ENCODE results near the gene MPDZ.

Gene MPDZ

GRCh38 chr9:13279284-13280141 lies at the start of gene MPDZ:
MPDZ (minus strand) TSS chr9:13279692; CDS start chr9:13250315, 29,377 bp downstream.
- H3K9ac ChIP-seq (ENCODE audit: low read length): no peak within 1 kb of the TSS
- no peak within 1 kb of the TSS for H3K4me2 ChIP-seq (ENCODE audit: low read length)
- no peak within 1 kb of the TSS for H3K27ac ChIP-seq (ENCODE audit: low read length)
- no peaks in the 10 kb centered on the region for H4K20me1 ChIP-seq (ENCODE audit: insufficient read depth, low read length)
- no peak within 1 kb of the TSS for H2AFZ ChIP-seq (ENCODE audit: low read depth, low read length)
- H3K4me3 ChIP-seq (ENCODE audit: low read length): no peak within 1 kb of the TSS
- no peaks in the 10 kb centered on the region for H3K27me3 ChIP-seq (ENCODE audit: low read depth, low read length)
- H3K36me3 ChIP-seq (replicated peaks; ENCODE audit: low read depth, low read length): no peaks in the 10 kb centered on the region
- H3K9me3 ChIP-seq (ENCODE audit: insufficient read depth, low read length): no peaks in the 10 kb centered on the region
- TF ChIP-seq CTCF (IDR thresholded peaks at IDR 0.05; ENCODE audit: low read depth, low read length): no peak
- no peak for TF ChIP-seq EZH2phosphoT487 (IDR thresholded peaks at IDR 0.05; ENCODE audit: low read depth)
- H3K79me2 ChIP-seq (ENCODE audit: low read length): no peaks in the 10 kb centered on the region
- no peaks in the 10 kb centered on the region for H3K4me1 ChIP-seq (ENCODE audit: low read length)

- H3K27ac ChIP-seq (ENCODE audit: low read length): no peak overlapping the region
- no peaks in the 10 kb centered on the region for H3K79me2 ChIP-seq (ENCODE audit: low read length)
These were observed 45.5 kb upstream of the MPDZ start for GRCh38 chr9:13324988-13325387.

GRCh38 chr9:13322828-13323550 lies 43.5 kb upstream of the MPDZ start:
- Histone ChIP-seq H4K20me1 (ENCODE audit: insufficient read depth, low read length) (no peaks in the 10 kb centered on the region), H3K4me3 (ENCODE audit: low read length) (no peak overlapping the region), H3K27ac (ENCODE audit: low read length) (no peak overlapping the region), H3K4me1 (ENCODE audit: low read length) (no peaks in the 10 kb centered on the region), H3K9ac (ENCODE audit: low read length) (no peak overlapping the region), H2AFZ (ENCODE audit: low read depth, low read length) (no peak overlapping the region), H3K36me3 (replicated peaks; ENCODE audit: low read depth, low read length) (no peaks in the 10 kb centered on the region), H3K9me3 (ENCODE audit: insufficient read depth, low read length) (no peaks in the 10 kb centered on the region), H3K4me2 (ENCODE audit: low read length) (no peak overlapping the region), H3K79me2 (ENCODE audit: low read length) (no peaks in the 10 kb centered on the region), H3K27me3 (ENCODE audit: low read depth, low read length) (no peaks in the 10 kb centered on the region)
- no peak for TF ChIP-seq CTCF (IDR thresholded peaks at IDR 0.05; ENCODE audit: low read depth, low read length)
- no peak for TF ChIP-seq EZH2phosphoT487 (IDR thresholded peaks at IDR 0.05; ENCODE audit: low read depth)

More at GRCh38 chr9:13324988-13325387, 45.5 kb upstream of the MPDZ start:
- Histone ChIP-seq H3K36me3 (replicated peaks; ENCODE audit: low read depth, low read length) (no peaks in the 10 kb centered on the region), H3K4me3 (ENCODE audit: low read length) (no peak overlapping the region), H3K9ac (ENCODE audit: low read length) (no peak overlapping the region), H2AFZ (ENCODE audit: low read depth, low read length) (no peak overlapping the region), H3K9me3 (ENCODE audit: insufficient read depth, low read length) (no peaks in the 10 kb centered on the region), H3K27me3 (ENCODE audit: low read depth, low read length) (no peaks in the 10 kb centered on the region), H4K20me1 (ENCODE audit: insufficient read depth, low read length) (no peaks in the 10 kb centered on the region), H3K4me2 (ENCODE audit: low read length) (no peak overlapping the region), H3K4me1 (ENCODE audit: low read length) (no peaks in the 10 kb centered on the region)
- TF ChIP-seq CTCF (IDR thresholded peaks at IDR 0.05; ENCODE audit: low read depth, low read length) (no peak), EZH2phosphoT487 (IDR thresholded peaks at IDR 0.05; ENCODE audit: low read depth) (no peak)

GRCh38 chr9:13318027-13318426 lies 38.5 kb upstream of the MPDZ start:
- Histone ChIP-seq H3K4me2 (ENCODE audit: low read length) (no peak overlapping the region), H2AFZ (ENCODE audit: low read depth, low read length) (no peak overlapping the region), H3K4me3 (ENCODE audit: low read length) (no peak overlapping the region), H3K9ac (ENCODE audit: low read length) (no peak overlapping the region), H4K20me1 (ENCODE audit: insufficient read depth, low read length) (no peaks in the 10 kb centered on the region), H3K79me2 (ENCODE audit: low read length) (no peaks in the 10 kb centered on the region), H3K9me3 (ENCODE audit: insufficient read depth, low read length) (no peaks in the 10 kb centered on the region), H3K27me3 (ENCODE audit: low read depth, low read length) (no peaks in the 10 kb centered on the region), H3K36me3 (replicated peaks; ENCODE audit: low read depth, low read length) (no peaks in the 10 kb centered on the region), H3K4me1 (ENCODE audit: low read length) (no peaks in the 10 kb centered on the region), H3K27ac (ENCODE audit: low read length) (no peak overlapping the region)
- TF ChIP-seq EZH2phosphoT487 (IDR thresholded peaks at IDR 0.05; ENCODE audit: low read depth) (no peak), CTCF (IDR thresholded peaks at IDR 0.05; ENCODE audit: low read depth, low read length) (no peak)

All from OCI-LY3 (cell line).